ENCODE results near the gene GPBAR1.

Gene GPBAR1

GRCh38 chr2:218263817-218264641, 3.2 kb downstream of the GPBAR1 start:
- TF ChIP-seq EZH2phosphoT487 (IDR thresholded peaks at IDR 0.05; ENCODE audit: low read length), result no peak
- TF ChIP-seq EZH2 (optimal IDR thresholded peaks at IDR 0.05; ENCODE audit: low read depth, low read length), result no peak
- TF ChIP-seq CTCF (IDR thresholded peaks at IDR 0.05; ENCODE audit: low read length), result no peak
- DNase-seq, result no peak
- Histone ChIP-seq H3K9ac (ENCODE audit: low read length) (no peak overlapping the region), H3F3A (ENCODE audit: insufficient read depth, low read length) (no peaks in the 10 kb centered on the region), H3K27ac (ENCODE audit: low read length) (no peak overlapping the region), H4K20me1 (ENCODE audit: insufficient read depth, low read length) (no peaks in the 10 kb centered on the region), H3K9me2 (replicated peaks; ENCODE audit: insufficient read depth, low read length) (no peaks in the 10 kb centered on the region), H3K4me1 (ENCODE audit: low read length) (peaks cover 25% of the 10 kb centered on the region), H3K79me2 (ENCODE audit: low read length) (peaks cover 10% of the 10 kb centered on the region), H3K36me3 (replicated peaks; ENCODE audit: insufficient read depth, low read length) (no peaks in the 10 kb centered on the region), H3K4me2 (ENCODE audit: low read depth, low read length) (no peak overlapping the region), H3K4me3 (ENCODE audit: low read length) (no peak overlapping the region), H3K27me3 (replicated peaks; ENCODE audit: insufficient read depth, low read length) (no peaks in the 10 kb centered on the region), H3K9me3 (replicated peaks; ENCODE audit: insufficient read depth, low read length) (no peaks in the 10 kb centered on the region), H2AFZ (ENCODE audit: low read length) (no peak overlapping the region)

GRCh38 chr2:218264773-218265561, 4.2 kb downstream of the GPBAR1 start:
- DNase-seq, result no peak
- H3F3A ChIP-seq (ENCODE audit: insufficient read depth, low read length), result no peaks in the 10 kb centered on the region
- H3K4me1 ChIP-seq (ENCODE audit: low read length), result peaks cover 24% of the 10 kb centered on the region
- no peak overlapping the region for H3K4me3 ChIP-seq (ENCODE audit: low read length)
- no peaks in the 10 kb centered on the region for H3K36me3 ChIP-seq (replicated peaks; ENCODE audit: insufficient read depth, low read length)
- TF ChIP-seq EZH2 (optimal IDR thresholded peaks at IDR 0.05; ENCODE audit: low read depth, low read length) (no peak), CTCF (IDR thresholded peaks at IDR 0.05; ENCODE audit: low read length) (no peak), EZH2phosphoT487 (IDR thresholded peaks at IDR 0.05; ENCODE audit: low read length) (no peak)
- no peaks in the 10 kb centered on the region for H4K20me1 ChIP-seq (ENCODE audit: insufficient read depth, low read length)
- no peaks in the 10 kb centered on the region for H3K9me2 ChIP-seq (replicated peaks; ENCODE audit: insufficient read depth, low read length)
- no peaks in the 10 kb centered on the region for H3K27me3 ChIP-seq (replicated peaks; ENCODE audit: insufficient read depth, low read length)
- peaks cover 19% of the 10 kb centered on the region for H3K79me2 ChIP-seq (ENCODE audit: low read length)
- no peak overlapping the region for H3K27ac ChIP-seq (ENCODE audit: low read length)
- no peak overlapping the region for H3K9ac ChIP-seq (ENCODE audit: low read length)
- no peak overlapping the region for H2AFZ ChIP-seq (ENCODE audit: low read length)
- H3K9me3 ChIP-seq (replicated peaks; ENCODE audit: insufficient read depth, low read length), result no peaks in the 10 kb centered on the region
- no peak overlapping the region for H3K4me2 ChIP-seq (ENCODE audit: low read depth, low read length)

GRCh38 chr2:218265626-218266025, 4.8 kb downstream of the GPBAR1 start:
- Histone ChIP-seq H3K27ac (ENCODE audit: low read length) (no peak overlapping the region), H2AFZ (ENCODE audit: low read length) (no peak overlapping the region), H3K4me2 (ENCODE audit: low read depth, low read length) (no peak overlapping the region), H3K9ac (ENCODE audit: low read length) (no peak overlapping the region), H3K36me3 (replicated peaks; ENCODE audit: insufficient read depth, low read length) (no peaks in the 10 kb centered on the region), H3K27me3 (replicated peaks; ENCODE audit: insufficient read depth, low read length) (no peaks in the 10 kb centered on the region), H3F3A (ENCODE audit: insufficient read depth, low read length) (no peaks in the 10 kb centered on the region), H3K79me2 (ENCODE audit: low read length) (peaks cover 22% of the 10 kb centered on the region), H3K9me2 (replicated peaks; ENCODE audit: insufficient read depth, low read length) (no peaks in the 10 kb centered on the region), H3K9me3 (replicated peaks; ENCODE audit: insufficient read depth, low read length) (no peaks in the 10 kb centered on the region), H4K20me1 (ENCODE audit: insufficient read depth, low read length) (no peaks in the 10 kb centered on the region), H3K4me3 (ENCODE audit: low read length) (no peak overlapping the region), H3K4me1 (ENCODE audit: low read length) (peaks cover 17% of the 10 kb centered on the region)
- DNase-seq, result no peak
- TF ChIP-seq EZH2 (optimal IDR thresholded peaks at IDR 0.05; ENCODE audit: low read depth, low read length) (no peak), CTCF (IDR thresholded peaks at IDR 0.05; ENCODE audit: low read length) (no peak), EZH2phosphoT487 (IDR thresholded peaks at IDR 0.05; ENCODE audit: low read length) (no peak)
